Right cardiac atrium (tissue), 5 donors: ENCODE measurements around the gene AJM1. TPM values are rescaled to one million over a fixed set of nuclear protein-coding genes. Genes with fewer than 3 reads are reported as not detected.

Source experiments
- ATAC-seq, 2 donors: fragments of 200-7000 bp; cut with Tn5 transposase; one replicate each; pipeline versions ENCODE4 v1.8.0 to v1.9.1; 2020; ENCODE audit warnings: moderate library complexity in 2 of 2, mild to moderate bottlenecking in 1 of 2
- DNase-seq, 3 donors: peaks; one replicate each; pipeline ENCODE4 v3.0.0-alpha.2; 2020
- H3K27ac ChIP-seq: one replicate; pipeline ENCODE4 v1.5.1; 2013; ENCODE audit warnings: mild to moderate bottlenecking, low read length, control low read depth, moderate library complexity
- H3K27me3 ChIP-seq: one replicate; pipeline ENCODE4 v1.6.1; 2013; ENCODE audit not compliant: control insufficient read depth, insufficient read depth
- H3K4me1 ChIP-seq: one replicate; pipeline ENCODE4 v1.6.1; 2013; ENCODE audit warnings: low read length; ENCODE audit not compliant: control insufficient read depth, insufficient read depth
- H3K4me3 ChIP-seq: one replicate; pipeline ENCODE4 v1.5.1; 2013; ENCODE audit warnings: low read length, control low read depth
- H3K9me3 ChIP-seq: one replicate; pipeline ENCODE4 v1.6.1; 2013; ENCODE audit warnings: low read length; ENCODE audit not compliant: control insufficient read depth
- WGBS: extraction: QIAGEN DNeasy Blood & Tissue Kit; methylation state at CpG from one replicate; pipeline ENCODE4 v1.1.7; 2013; 5-methylcytosine and 5-hydroxymethylcytosine counted together
- intact Hi-C, 4 donors: fragments of 100-400 bp; cut with DNase I; formaldehyde crosslinking; loops; one replicate each; pipeline versions ENCODE4 v1.11.0 to v1.14.0; 2022 to 2023
- polyA plus RNA-seq: library from polyadenylated mRNA; stranded (reverse); fragments of 200-250 nt; gene quantifications from one replicate; pipeline ENCODE4 v1.2.3, GENCODE V29; 2013
- total RNA-seq, 4 donors: library from RNA; stranded (reverse); fragmentation: NEBNext Ultra II Directional; extraction: Animal tissue kit (Norgen Biotek cat#: 25700); gene quantifications; one replicate each; pipeline ENCODE4 v1.2.1, GENCODE V29; 2021
- donor health status: healthy with polysubstance abuse.
- donor health status: DM: no; HTN: yes; CAD: no.
- donor health status: DM: no; HTN: no; CAD: no.
- donor health status: DM: no; HTN: yes; CAD: no; lungs with severe emphysema.
- donor health status: DM: yes; HTN: yes; CAD: no.

The AJM1 gene
- total and polyA plus RNA-seq, 5 donors: 4.3 to 11.5 (median 6.3) TPM

- 91% methylated on average over 17 of the region's 17 CpGs for WGBS
Measured at GRCh38 chr9:136826188-136826541, 16.1 kb upstream of the AJM1 start.

GRCh38 chr9:136826703-136827582 lies 15.3 kb upstream of the AJM1 start:
- Histone ChIP-seq H3K4me3 (no peak overlapping the region), H3K4me1 (no peaks in the 10 kb centered on the region), H3K27ac (no peak overlapping the region), H3K27me3 (no peaks in the 10 kb centered on the region), H3K9me3 (no peaks in the 10 kb centered on the region)
- 90% methylated on average over 24 of the region's 24 CpGs for WGBS
- intact Hi-C loops: no loop called here
- DNase-seq (peak in 2 of 3 donors; percentile 47), ATAC-seq (no peak)

More at GRCh38 chr9:136826188-136826541, 16.1 kb upstream of the AJM1 start:
- H3K4me3 ChIP-seq: no peak overlapping the region
- ATAC-seq (no peak), DNase-seq (no peak)
- peaks cover under 1% of the 10 kb centered on the region for H3K4me1 ChIP-seq
- no peaks in the 10 kb centered on the region for H3K27me3 ChIP-seq
- intact Hi-C loops: no loop called here
- no peak overlapping the region for H3K27ac ChIP-seq
- H3K9me3 ChIP-seq: no peaks in the 10 kb centered on the region

GRCh38 chr9:136827794-136828473 lies 14.3 kb upstream of the AJM1 start:
- Histone ChIP-seq H3K27ac (no peak overlapping the region), H3K4me1 (no peaks in the 10 kb centered on the region), H3K27me3 (no peaks in the 10 kb centered on the region), H3K9me3 (no peaks in the 10 kb centered on the region), H3K4me3 (no peak overlapping the region)
- intact Hi-C loops: no loop called here
- ATAC-seq (no peak), DNase-seq (peak in 2 of 3 donors; percentile 33 to 43)
- 93% methylated on average over 14 of the region's 14 CpGs for WGBS

- H3K27ac ChIP-seq: no peak overlapping the region
- H3K4me3 ChIP-seq: no peak overlapping the region
- no peaks in the 10 kb centered on the region for H3K4me1 ChIP-seq
- WGBS: 94% methylated on average over 31 of the region's 31 CpGs
- H3K27me3 ChIP-seq: no peaks in the 10 kb centered on the region
- intact Hi-C loops: no loop called here
- ATAC-seq (no peak), DNase-seq (peak in 2 of 3 donors; percentile 26 to 38)
- H3K9me3 ChIP-seq: no peaks in the 10 kb centered on the region
Measured at GRCh38 chr9:136828474-136829140, 13.7 kb upstream of the AJM1 start.

GRCh38 chr9:136829412-136829811 lies 12.9 kb upstream of the AJM1 start:
- 86% methylated on average over 14 of the region's 14 CpGs for WGBS
- Histone ChIP-seq H3K4me3 (no peak overlapping the region), H3K27ac (no peak overlapping the region), H3K4me1 (no peaks in the 10 kb centered on the region), H3K9me3 (no peaks in the 10 kb centered on the region), H3K27me3 (no peaks in the 10 kb centered on the region)
- DNase-seq (peak in 2 of 3 donors; percentile 13 to 27), ATAC-seq (no peak)
- intact Hi-C loops: no loop called here

GRCh38 chr9:136829981-136830885 lies 12.0 kb upstream of the AJM1 start:
- H3K4me1 ChIP-seq: no peaks in the 10 kb centered on the region
- intact Hi-C loops: no loop called here
- DNase-seq (peak; percentile 12 to 52 (median 51)), ATAC-seq (no peak)
- H3K27ac ChIP-seq: no peak overlapping the region
- H3K4me3 ChIP-seq: no peak overlapping the region
- H3K9me3 ChIP-seq: no peaks in the 10 kb centered on the region
- H3K27me3 ChIP-seq: no peaks in the 10 kb centered on the region
- WGBS: 90% methylated on average over 41 of the region's 41 CpGs

GRCh38 chr9:136831002-136831719 lies 11.1 kb upstream of the AJM1 start:
- H3K9me3 ChIP-seq: no peaks in the 10 kb centered on the region
- no peak overlapping the region for H3K4me3 ChIP-seq
- H3K27ac ChIP-seq: no peak overlapping the region
- WGBS: 90% methylated on average over 30 of the region's 30 CpGs
- no peaks in the 10 kb centered on the region for H3K27me3 ChIP-seq
- ATAC-seq: no peak
- intact Hi-C loops: no loop called here
- no peaks in the 10 kb centered on the region for H3K4me1 ChIP-seq
- DNase-seq: peak in 2 of 3 donors; percentile 30 to 38

- DNase-seq: peak; percentile 23 to 61 (median 30)
- intact Hi-C loops: no loop called here
Measured at GRCh38 chr9:136831720-136832104, 10.6 kb upstream of the AJM1 start.

GRCh38 chr9:136832581-136832980 lies 9.7 kb upstream of the AJM1 start:
- Histone ChIP-seq H3K4me1 (no peaks in the 10 kb centered on the region), H3K4me3 (no peak overlapping the region), H3K9me3 (no peaks in the 10 kb centered on the region), H3K27me3 (no peaks in the 10 kb centered on the region), H3K27ac (no peak overlapping the region)
- intact Hi-C loops: no loop called here
- ATAC-seq (no peak), DNase-seq (peak in 2 of 3 donors; percentile 19 to 45)
- WGBS: 93% methylated on average over 9 of the region's 9 CpGs

More at GRCh38 chr9:136831720-136832104, 10.6 kb upstream of the AJM1 start:
- no peak overlapping the region for H3K4me3 ChIP-seq
- no peak for ATAC-seq
- 89% methylated on average over 23 of the region's 23 CpGs for WGBS
- H3K27ac ChIP-seq: no peak overlapping the region
- H3K4me1 ChIP-seq: no peaks in the 10 kb centered on the region
- H3K9me3 ChIP-seq: no peaks in the 10 kb centered on the region
- no peaks in the 10 kb centered on the region for H3K27me3 ChIP-seq
